ENCODE results near the gene LPP. TPM values are rescaled to one million over a fixed set of nuclear protein-coding genes. Genes with fewer than 3 reads are reported as not detected.

The LPP gene
- total and polyA plus RNA-seq, 2 of the 13 experiments (the other 11 are each of a cell fraction or from before 2014, with no cell fraction given): 19.2 to 29.9 TPM

DNA sequence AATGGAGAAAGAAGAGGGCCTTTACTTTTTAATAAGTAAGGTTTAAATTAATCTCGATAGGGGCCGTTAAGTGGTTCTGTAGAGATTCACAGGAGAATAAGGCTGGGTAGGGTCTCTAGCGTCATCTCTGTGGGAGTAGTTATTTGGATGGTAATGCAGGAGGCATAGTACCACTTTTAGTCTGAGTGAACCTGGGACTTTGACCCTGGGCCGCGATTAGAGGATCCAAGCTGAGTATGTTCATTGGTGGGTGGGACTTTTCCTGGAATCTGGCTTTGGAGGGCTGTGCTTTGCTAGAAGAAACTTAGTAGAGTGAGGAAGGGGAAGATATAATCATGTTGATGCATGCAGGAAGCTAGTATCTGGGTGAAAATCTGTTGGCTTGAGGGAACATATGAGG, 4.0 kb downstream of the LPP start (continued):
- TF ChIP-seq FUBP1 (CRISPR knock-in tag; IDR thresholded peaks at IDR 0.05; ENCODE audit: borderline replicate concordance): no peak
- TF ChIP-seq ZNF225 (CRISPR knock-in tag; IDR thresholded peaks at IDR 0.05): no peak
- 0 out of 2 replicates have a peak, but pooled peaks have one; percentile 23 for TF ChIP-seq ZMYM3 (CRISPR knock-in tag; IDR thresholded peaks at IDR 0.05)
- TF ChIP-seq, protein P1, sequence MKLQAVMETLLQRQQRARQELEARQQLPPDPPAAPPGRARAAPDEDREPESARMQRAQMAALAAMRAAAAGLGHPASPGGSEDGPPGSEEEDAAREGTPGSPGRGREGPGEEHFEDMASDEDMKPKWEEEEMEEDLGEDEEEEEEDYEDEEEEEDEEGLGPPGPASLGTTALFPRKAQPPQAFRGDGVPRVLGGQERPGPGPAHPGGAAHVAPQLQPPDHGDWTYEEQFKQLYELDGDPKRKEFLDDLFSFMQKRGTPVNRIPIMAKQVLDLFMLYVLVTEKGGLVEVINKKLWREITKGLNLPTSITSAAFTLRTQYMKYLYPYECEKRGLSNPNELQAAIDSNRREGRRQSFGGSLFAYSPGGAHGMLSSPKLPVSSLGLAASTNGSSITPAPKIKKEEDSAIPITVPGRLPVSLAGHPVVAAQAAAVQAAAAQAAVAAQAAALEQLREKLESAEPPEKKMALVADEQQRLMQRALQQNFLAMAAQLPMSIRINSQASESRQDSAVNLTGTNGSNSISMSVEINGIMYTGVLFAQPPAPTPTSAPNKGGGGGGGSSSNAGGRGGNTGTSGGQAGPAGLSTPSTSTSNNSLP (IDR thresholded peaks at IDR 0.05; ENCODE audit: low read depth, low read length): no peak
- TF ChIP-seq ZNF317 (CRISPR knock-in tag; IDR thresholded peaks at IDR 0.05): 0 out of 2 replicates have a peak, but pooled peaks have one; percentile 24
- no peak for TF ChIP-seq E2F2 (CRISPR knock-in tag; IDR thresholded peaks at IDR 0.05; ENCODE audit: borderline replicate concordance)
- TF ChIP-seq ZNF343 (CRISPR knock-in tag; IDR thresholded peaks at IDR 0.05): no peak
- TF ChIP-seq ZNF639 (CRISPR knock-in tag; conservative IDR thresholded peaks at IDR 0.05): no peak
- no peak for TF ChIP-seq SIN3B (IDR thresholded peaks at IDR 0.05; ENCODE audit: low read length)
- TF ChIP-seq, protein P2, sequence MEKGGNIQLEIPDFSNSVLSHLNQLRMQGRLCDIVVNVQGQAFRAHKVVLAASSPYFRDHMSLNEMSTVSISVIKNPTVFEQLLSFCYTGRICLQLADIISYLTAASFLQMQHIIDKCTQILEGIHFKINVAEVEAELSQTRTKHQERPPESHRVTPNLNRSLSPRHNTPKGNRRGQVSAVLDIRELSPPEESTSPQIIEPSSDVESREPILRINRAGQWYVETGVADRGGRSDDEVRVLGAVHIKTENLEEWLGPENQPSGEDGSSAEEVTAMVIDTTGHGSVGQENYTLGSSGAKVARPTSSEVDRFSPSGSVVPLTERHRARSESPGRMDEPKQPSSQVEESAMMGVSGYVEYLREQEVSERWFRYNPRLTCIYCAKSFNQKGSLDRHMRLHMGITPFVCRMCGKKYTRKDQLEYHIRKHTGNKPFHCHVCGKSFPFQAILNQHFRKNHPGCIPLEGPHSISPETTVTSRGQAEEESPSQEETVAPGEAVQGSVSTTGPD (CRISPR knock-in tag; IDR thresholded peaks at IDR 0.05): no peak
- no peak for TF ChIP-seq ZNF337 (CRISPR knock-in tag; IDR thresholded peaks at IDR 0.05; ENCODE audit: borderline replicate concordance, low read depth)
- no peak; the same call in 1 of the 2 replicates for TF ChIP-seq PHF8 (CRISPR knock-in tag; IDR thresholded peaks at IDR 0.05)
- TF ChIP-seq AKAP8 (CRISPR knock-in tag; IDR thresholded peaks at IDR 0.05): no peak
- TF ChIP-seq TAF1 (CRISPR knock-in tag; IDR thresholded peaks at IDR 0.05): no peak
- no peak for TF ChIP-seq NFKB2 (CRISPR knock-in tag; IDR thresholded peaks at IDR 0.05; ENCODE audit: borderline replicate concordance)
- TF ChIP-seq, protein P3, sequence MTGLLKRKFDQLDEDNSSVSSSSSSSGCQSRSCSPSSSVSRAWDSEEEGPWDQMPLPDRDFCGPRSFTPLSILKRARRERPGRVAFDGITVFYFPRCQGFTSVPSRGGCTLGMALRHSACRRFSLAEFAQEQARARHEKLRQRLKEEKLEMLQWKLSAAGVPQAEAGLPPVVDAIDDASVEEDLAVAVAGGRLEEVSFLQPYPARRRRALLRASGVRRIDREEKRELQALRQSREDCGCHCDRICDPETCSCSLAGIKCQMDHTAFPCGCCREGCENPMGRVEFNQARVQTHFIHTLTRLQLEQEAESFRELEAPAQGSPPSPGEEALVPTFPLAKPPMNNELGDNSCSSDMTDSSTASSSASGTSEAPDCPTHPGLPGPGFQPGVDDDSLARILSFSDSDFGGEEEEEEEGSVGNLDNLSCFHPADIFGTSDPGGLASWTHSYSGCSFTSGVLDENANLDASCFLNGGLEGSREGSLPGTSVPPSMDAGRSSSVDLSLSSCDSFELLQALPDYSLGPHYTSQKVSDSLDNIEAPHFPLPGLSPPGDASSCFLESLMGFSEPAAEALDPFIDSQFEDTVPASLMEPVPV (CRISPR knock-in tag; IDR thresholded peaks at IDR 0.05): no peak
- TF ChIP-seq ZSCAN22 (CRISPR knock-in tag; IDR thresholded peaks at IDR 0.05): no peak
- no peak for TF ChIP-seq MEIS2 (CRISPR knock-in tag; IDR thresholded peaks at IDR 0.05)
- TF ChIP-seq, protein P4, sequence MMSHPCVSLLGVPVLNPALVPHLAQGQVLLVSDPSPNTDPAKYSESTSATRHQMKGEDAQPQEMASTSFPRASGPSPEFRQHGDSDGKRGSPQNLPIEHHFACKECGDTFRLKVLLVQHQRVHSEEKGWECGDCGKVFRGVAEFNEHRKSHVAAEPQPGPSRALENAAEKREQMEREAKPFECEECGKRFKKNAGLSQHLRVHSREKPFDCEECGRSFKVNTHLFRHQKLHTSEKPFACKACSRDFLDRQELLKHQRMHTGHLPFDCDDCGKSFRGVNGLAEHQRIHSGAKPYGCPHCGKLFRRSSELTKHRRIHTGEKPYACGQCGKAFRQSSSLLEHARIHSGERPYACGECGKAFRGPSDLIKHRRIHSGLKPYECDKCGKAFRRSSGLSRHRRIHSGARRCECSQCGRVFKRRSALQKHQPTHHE (CRISPR knock-in tag; IDR thresholded peaks at IDR 0.05; ENCODE audit: borderline replicate concordance): no peak
- TF ChIP-seq GATAD1 (CRISPR knock-in tag; IDR thresholded peaks at IDR 0.05): no peak
